ENCODE measurements around the gene FAH.

The FAH gene

DNA sequence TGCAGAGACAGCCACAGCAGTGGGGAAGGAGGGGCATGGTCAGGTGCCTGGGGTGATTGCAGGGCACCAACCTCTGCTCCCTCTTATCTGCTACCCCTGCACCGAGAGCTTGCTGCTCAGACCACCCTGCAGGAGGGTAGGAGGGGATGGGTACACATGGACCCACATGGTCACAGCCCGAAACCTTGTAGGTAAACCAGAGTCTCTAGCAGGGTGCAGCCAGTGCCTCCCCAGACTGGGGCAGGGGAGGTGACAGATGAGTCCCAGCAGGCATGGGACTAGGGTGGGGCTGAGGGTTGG is 49.2 kb downstream of the FAH start:
- no peak for DNase-seq

DNA sequence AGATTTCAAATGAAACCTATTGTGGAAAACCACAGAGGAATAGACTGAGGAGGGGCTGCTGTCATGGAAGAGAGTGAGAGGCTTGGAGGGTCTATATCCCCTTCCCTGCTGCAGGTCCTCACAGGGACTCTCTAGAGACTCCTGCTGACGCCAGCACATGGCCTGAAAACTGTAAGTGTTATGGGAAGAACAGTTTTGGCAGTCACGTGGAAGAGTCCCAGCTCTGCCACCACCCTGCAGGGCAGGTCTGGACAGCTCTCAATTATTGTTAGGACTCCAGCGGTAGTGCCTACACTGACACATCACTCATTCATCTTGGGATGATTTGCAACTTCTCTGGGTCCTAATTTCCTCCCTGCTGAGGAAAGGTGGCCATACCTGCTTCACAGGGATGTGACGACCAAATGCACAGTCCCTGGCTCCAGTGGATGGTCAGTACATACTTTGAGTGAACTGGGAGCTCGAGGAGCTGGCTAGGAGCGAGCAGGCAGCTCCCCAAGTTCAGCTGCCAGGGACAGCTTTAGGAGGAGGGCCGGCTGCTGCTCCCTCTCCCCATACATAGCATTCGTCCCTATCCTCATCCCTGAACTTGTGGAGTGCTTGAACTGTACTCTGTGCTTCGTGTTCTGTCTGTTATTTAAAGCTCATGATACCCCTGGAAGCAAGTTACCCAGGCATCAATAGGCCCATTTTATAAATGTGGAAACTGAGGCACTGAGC is 50.0 kb downstream of the FAH start:
- no peak for DNase-seq

DNA sequence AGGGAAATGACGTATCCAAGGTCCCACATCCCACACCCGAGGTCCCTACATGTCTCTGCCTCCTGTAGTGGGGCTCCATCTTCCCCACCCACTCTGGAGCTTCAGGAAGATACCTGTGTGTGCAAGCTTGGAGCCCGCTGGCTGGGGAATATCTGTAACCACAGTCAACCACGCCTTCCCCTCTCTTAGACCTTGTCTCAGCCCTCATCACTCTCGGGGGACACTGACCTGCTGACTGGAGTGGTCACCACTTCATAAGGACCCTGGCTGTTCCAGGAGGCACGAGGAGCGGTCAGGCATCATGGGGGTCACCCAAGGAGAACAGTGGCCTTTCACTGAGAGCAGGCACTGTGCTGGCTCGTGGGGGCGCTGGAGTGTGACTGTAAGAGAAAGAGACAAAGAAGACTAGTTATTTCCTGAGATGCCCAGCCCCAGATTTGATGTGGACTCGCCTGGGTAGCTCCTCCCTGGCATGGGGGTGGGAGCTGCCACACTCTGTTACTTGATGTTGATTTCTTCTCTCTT is 50.6 kb downstream of the FAH start:
- no peak for DNase-seq

GRCh38 chr15:80204231-80204630 is 51.4 kb downstream of the FAH start:
- no peak for DNase-seq

DNA sequence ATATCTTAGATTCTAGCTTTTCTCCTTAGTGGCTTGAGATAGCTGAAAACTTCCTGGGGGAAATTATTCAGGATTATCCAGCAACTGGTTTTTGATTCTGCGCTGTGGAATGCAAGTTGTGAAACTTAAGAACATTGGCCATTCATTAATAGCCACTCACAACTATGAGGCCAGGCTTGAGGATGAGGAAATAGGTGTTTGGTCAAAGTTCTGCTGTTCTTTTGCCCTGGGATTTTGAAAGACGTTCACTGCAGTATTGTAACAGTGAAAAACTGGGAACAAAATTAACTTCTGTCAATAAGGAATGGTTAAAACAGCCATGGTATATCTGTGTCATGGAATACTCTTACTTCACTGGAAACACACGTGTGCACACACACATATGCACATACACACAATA is 55.1 kb downstream of the FAH start:
- no peak for DNase-seq

- DNase-seq: no peak
Measured at GRCh38 chr15:80208758-80209734, 56.2 kb downstream of the FAH start.

DNA sequence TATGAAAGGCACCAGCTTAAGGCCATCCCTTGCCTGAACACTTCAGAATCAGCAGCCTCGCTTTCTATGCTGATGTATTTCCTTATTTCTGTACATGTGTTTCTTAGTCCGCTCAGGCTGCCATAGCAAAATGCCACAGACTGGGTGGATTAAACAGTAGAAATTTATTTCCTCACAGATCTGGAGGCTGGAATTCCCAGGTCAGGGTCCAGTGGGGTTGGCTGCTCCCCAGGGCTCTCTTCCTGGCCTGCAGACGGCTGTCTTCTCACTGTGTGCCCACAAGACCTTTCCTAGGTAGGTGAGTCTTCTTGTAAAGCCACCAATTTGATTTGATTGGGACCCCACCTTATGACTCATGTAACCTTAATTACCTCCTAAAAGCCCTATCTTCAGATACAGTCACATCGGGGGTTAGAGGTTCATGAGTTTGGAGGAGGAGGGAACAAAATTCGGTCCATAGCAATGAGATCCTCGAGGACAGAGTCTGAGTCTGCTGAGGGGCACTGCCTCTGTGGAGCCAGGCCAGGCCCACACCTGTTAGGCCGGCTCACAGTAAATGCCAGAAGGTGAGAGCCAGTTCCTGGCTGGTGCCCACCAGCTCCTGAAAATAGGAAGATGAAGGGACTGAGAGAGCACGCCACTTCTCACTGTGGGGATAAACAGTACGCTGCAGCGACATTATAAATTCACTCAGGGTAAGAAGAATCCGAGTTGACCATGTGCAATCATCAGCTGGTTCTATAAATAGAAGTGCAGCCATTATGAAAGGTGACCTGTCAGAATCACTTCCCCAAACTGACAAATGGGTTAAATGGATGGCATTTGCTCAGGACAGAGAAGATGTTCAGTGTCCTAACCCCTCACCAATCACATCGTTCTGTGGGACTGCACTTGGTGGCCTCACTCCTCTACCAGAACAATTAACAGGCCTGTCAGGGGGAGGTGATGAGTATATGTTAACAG is 58.1 kb downstream of the FAH start:
- DNase-seq: no peak

DNA sequence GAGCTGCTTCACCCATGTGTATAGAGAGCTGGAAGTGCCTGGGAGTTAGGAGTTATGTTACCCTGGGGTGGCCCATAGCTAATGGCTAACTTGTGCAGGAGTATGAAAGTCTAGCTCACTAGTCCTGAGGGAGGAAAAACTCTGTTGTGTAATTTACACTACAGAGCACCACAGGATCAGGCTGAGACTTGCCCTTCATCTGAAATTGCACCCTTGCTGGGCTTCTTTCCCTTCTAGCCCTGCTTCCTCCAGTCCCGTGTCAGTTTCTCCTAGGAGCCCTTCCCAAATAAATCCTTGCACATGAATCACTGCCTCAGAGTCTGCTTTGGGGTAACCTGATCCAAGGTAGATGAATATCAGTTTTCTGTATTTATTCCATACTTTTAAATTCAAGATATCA is 59.2 kb downstream of the FAH start:
- no peak for DNase-seq

- no peak for DNase-seq
Measured at GRCh38 chr15:80214910-80215309, 62.1 kb downstream of the FAH start.

GRCh38 chr15:80216141-80216540 is 63.3 kb downstream of the FAH start:
- no peak for DNase-seq

DNA sequence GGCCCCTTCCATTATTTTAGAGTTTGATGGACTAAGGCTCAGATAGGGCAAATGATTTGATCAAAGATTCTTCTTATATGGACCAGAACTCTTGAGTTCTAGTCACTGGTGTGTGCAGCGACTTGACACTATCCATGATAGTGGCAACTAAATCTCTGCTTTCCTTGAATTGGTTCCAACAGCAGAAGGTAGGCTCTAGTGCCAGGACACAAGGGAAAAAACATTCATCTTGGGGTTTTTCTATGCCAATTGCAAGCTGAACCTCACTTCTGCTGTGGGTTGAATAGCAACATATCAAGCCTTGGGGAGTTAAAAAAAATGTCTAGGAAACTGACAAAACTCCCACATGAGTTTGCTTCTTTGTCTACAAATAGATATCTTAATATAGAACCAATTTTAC is 64.1 kb downstream of the FAH start:
- no peak for DNase-seq

DNA sequence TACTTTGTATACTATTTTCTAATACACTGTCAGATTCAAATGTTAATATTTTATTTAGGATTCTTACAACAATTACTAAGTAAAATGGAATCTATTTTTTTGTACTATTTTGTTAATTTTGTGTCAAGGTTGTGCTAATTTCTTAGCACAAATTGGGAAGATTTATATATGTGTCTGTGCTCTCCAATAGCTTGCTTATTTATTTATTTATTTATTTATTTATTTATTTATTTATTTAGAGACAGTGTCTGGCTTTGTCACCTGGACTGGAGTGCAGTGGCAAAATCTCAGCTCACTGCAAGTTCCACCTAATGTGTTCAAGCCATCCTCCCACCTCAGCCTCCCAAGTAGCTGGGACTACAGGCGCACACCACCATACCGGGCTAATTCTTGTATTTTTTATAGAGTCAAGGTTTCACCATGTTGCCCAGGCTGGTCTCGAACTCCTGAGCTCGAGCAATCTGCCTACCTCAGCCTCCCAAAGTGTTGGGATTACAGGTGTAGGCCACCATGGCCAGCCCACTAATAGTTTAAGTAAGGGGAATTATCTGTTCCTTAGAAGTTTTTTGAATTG is 64.6 kb downstream of the FAH start:
- DNase-seq: no peak

DNA sequence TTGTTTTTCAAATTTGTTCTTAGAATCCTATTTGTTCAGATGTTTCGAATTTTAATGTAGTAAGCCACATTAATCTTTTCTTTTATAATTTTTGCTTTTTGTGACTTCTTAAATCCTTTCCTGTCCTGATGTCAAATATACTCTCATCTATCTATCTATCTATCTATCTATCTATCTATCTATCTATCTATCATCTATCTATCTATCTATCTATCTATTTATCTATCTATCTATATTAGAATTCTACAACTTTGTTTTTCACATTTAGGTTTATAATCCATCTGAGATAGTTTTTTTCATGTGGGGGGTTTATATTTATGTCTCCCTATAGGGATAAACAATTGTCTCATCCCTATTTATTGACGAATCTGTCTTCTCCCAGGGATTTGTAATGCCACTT is 67.2 kb downstream of the FAH start:
- DNase-seq: no peak

DNA sequence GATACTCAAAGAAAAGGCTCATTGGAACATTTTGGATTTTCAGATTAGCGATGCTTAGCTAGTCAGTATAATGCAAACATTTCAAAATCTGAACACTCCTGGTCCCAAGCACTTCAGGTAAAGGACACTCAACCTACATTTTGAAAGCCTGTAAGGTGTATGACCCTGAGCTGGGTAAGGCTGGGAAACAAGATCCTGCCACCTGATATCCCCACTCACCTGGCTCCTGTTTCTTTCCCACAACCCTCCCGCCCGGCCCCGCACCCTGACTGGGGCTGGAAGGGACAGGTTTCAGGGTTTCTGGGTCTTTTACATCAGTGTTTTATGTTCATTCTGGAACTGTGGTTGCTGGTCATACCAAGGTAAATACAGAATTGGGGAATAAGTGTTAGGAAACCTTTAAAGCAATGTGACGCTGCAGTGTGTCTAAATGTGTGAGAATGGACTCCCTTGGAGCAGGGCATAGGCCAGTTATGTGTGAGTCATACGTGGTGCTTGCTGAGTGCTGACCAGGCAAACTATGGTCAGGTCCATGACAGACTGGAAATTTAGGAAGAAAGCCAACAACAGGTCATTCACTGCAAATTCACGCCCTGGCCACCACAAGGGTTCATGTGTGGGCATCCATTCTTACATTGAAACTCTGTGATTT is 76.3 kb downstream of the FAH start:
- no peak for DNase-seq

DNA sequence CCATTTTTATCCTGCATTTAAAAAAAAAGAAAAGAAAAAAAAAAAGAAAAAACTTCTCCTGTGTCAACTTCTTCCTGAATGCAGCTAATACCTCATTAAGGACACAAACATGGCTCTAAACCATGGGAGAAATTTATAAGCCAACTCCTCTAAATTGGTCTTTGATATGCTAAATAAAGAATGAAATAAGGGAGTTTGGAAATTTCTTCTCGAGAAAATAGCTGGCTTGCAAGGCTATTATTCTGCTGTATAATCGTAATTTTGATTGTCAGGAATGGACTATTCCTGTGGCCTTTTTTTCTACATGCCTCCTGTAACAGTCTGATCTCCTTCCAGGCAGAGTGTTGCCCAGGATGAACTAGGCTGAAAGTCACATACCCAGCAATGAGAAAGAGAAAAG is 78.6 kb downstream of the FAH start:
- DNase-seq: no peak

GRCh38 chr15:80233581-80233980 is 80.8 kb downstream of the FAH start:
- no peak for DNase-seq

- DNase-seq: peak; percentile 20
Measured at GRCh38 chr15:80234883-80235282, 82.1 kb downstream of the FAH start.

Measured in T-helper 9 cell (primary cell).